ENCODE measurements around the gene ANKUB1. TPM values are rescaled to one million over a fixed set of nuclear protein-coding genes. Genes with fewer than 3 reads are reported as not detected.

Gene ANKUB1
- total RNA-seq, 1 donor from 2014 or later, result 3.1 TPM

- no peaks in the 10 kb centered on the region for H3K36me3 ChIP-seq
- DNase-seq, result no peak
- intact Hi-C loops (cut with DNase I), result no loop called here
Observed at GRCh38 chr3:149764302-149764701, 28.1 kb downstream of the ANKUB1 start.

GRCh38 chr3:149763565-149764195, 28.7 kb downstream of the ANKUB1 start:
- DNase-seq (no peak), ATAC-seq (no peak)
- intact Hi-C loops (cut with DNase I), result no loop called here
- Histone ChIP-seq H3K36me3 (no peaks in the 10 kb centered on the region), H3K4me3 (no peak overlapping the region), H3K9me3 (no peaks in the 10 kb centered on the region), H3K27me3 (ENCODE audit: low read depth) (no peaks in the 10 kb centered on the region), H3K27ac (no peak overlapping the region), H3K4me1 (no peaks in the 10 kb centered on the region)
- no peak for TF ChIP-seq CTCF (IDR thresholded peaks at IDR 0.05)

More at GRCh38 chr3:149764302-149764701, 28.1 kb downstream of the ANKUB1 start:
- Histone ChIP-seq H3K27ac (no peak overlapping the region), H3K27me3 (ENCODE audit: low read depth) (no peaks in the 10 kb centered on the region), H3K4me3 (no peak overlapping the region), H3K4me1 (no peaks in the 10 kb centered on the region), H3K9me3 (no peaks in the 10 kb centered on the region)
- TF ChIP-seq CTCF (IDR thresholded peaks at IDR 0.05), result no peak
- no peak for ATAC-seq

GRCh38 chr3:149753717-149754116, 38.6 kb downstream of the ANKUB1 start:
- TF ChIP-seq CTCF (IDR thresholded peaks at IDR 0.05), result no peak
- intact Hi-C loops (cut with DNase I), result no loop called here

DNA sequence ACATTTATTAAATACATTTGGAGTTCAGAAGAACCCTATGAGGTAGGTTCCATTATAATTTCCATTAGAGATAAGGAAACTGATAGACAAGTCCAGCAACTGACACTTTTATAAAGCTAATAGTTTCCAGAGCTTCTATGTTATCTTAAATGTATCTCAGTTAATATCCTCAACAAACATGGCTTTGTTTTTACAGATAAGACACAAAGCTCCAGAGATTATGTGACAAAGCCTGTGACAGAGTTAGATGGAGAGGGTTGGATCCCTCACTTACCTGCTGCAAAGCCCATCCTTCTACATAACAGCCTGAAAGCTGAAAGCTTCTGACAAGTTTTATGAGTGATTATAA, 39.6 kb downstream of the ANKUB1 start:
- no peak for TF ChIP-seq CTCF (IDR thresholded peaks at IDR 0.05)
- Histone ChIP-seq H3K4me3 (peak overlapping the region; percentile 85), H3K9me3 (no peaks in the 10 kb centered on the region), H3K27ac (peak overlapping the region; percentile 83), H3K27me3 (ENCODE audit: low read depth) (no peaks in the 10 kb centered on the region), H3K4me1 (peaks cover 16% of the 10 kb centered on the region), H3K36me3 (peaks cover 31% of the 10 kb centered on the region)
- intact Hi-C loops (cut with DNase I), result no loop called here
- DNase-seq (no peak), ATAC-seq (no peak)

More at GRCh38 chr3:149753717-149754116, 38.6 kb downstream of the ANKUB1 start:
- peaks cover 21% of the 10 kb centered on the region for H3K36me3 ChIP-seq
- DNase-seq (no peak), ATAC-seq (no peak)
- H3K4me1 ChIP-seq, result peaks cover 16% of the 10 kb centered on the region
- H3K4me3 ChIP-seq, result no peak overlapping the region
- no peaks in the 10 kb centered on the region for H3K27me3 ChIP-seq (ENCODE audit: low read depth)
- no peak overlapping the region for H3K27ac ChIP-seq
- H3K9me3 ChIP-seq, result no peaks in the 10 kb centered on the region

DNA sequence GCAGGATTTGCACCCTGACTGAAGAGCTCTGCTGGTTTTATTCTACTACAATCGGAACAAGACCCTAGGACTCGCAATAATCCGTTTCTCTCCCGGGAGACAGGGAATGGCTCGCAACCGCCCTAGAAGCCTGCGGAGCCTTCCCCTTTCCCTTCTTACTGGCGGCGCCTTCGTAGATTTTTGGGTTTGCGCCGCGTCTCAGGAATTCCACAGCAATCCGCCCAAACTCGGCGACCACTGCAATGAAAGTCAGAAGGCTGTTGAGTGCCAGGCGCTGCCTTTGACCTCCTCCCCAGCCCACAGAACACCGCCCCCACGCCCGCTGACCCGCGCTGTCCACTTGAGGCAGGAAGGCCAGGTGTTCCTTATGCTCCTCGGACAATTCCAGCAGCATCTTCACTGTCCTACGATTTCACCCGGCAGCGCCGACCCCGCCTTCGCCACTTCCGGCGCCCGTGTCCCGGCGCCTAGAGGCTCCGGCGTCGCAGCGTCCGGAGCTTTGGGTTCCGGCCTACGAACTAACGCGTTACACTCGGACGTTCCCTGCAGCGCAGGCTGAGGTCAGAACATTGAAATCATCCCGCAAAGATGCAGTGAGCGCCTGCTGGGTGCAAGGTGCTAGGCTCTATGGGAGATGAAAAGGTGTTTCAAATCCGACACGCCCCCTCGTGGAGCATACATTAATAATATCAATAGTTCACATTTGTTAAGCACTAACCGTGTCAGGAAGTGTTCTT, 40.1 kb downstream of the ANKUB1 start, which contains the start of gene COMMD2:
Gene COMMD2, minus strand, starts transcription at position 439 of the 737 bp plus-strand sequence. Its CDS starts 45 bp downstream, at position 394.
- H3K4me1 ChIP-seq, result peaks cover 16% of the 10 kb centered on the region
- peak; percentile 83 for DNase-seq
- H3K36me3 ChIP-seq, result peaks cover 36% of the 10 kb centered on the region
- TF ChIP-seq CTCF (IDR thresholded peaks at IDR 0.05), result peak; percentile 20
- H3K9me3 ChIP-seq, result no peaks in the 10 kb centered on the region
- peak within 1 kb of the TSS; percentile 85 for H3K4me3 ChIP-seq
- no peaks in the 10 kb centered on the region for H3K27me3 ChIP-seq (ENCODE audit: low read depth)
- ATAC-seq, result peak; percentile 98
- H3K27ac ChIP-seq, result peak within 1 kb of the TSS; percentile 83
- intact Hi-C loops (cut with DNase I), result no loop called here

All from lower lobe of right lung (tissue), 2 donors.